H1 (cell line): ENCODE results near the gene COL5A2. TPM values are rescaled to one million over a fixed set of nuclear protein-coding genes. Genes with fewer than 3 reads are reported as not detected.
A peak's percentile ranks its signal among the peaks of the same experiment; 100 is the strongest.

ENCODE experiments used
- CTCF ChIA-PET: fragments of 300-600 bp; sonication (Branson Sonifier 250); formaldehyde crosslinking; loops from one replicate; lab custom pipeline; 2021; ENCODE audit not compliant: partially characterized antibody; lab: Charles Lee
- POLR2A ChIA-PET: fragments of 300-600 bp; sonication (Branson Sonifier 250); formaldehyde crosslinking; loops from one replicate; lab custom pipeline; 2021; ENCODE audit warnings: inconsistent platforms; ENCODE audit not compliant: partially characterized antibody; lab: Charles Lee
- DNase-seq, 2 experiments: peaks; one replicate each; pipeline versions ENCODE4 v3.0.0 to v3.0.0-alpha.2; 2010 to 2022; ENCODE audit warnings: low spot score in 2 of 2, low read depth in 1 of 2, mixed read lengths in 1 of 2
- FAIRE-seq: peaks from 2 replicates; lab custom pipeline; 2011; peaks lifted over from hg19 to GRCh38; lab: Jason Lieb, UNC
- H2AFZ ChIP-seq: 2 replicates; pipeline ENCODE4 v1.8.1; 2012; ENCODE audit warnings: low read length, inconsistent platforms
- H2AK5ac ChIP-seq: 2 replicates; pipeline ENCODE4 v1.6.1; 2013; ENCODE audit warnings: low read depth, low read length
- H2BK120ac ChIP-seq: replicated peaks from 2 replicates; pipeline ENCODE3; 2013; ENCODE audit warnings: low read depth, low read length, inconsistent platforms
- H2BK12ac ChIP-seq: 2 replicates; pipeline ENCODE4 v1.6.1; 2013; ENCODE audit warnings: low read depth, low read length
- H2BK15ac ChIP-seq: 2 replicates; pipeline ENCODE4 v1.6.1; 2013; ENCODE audit warnings: low read length
- H2BK20ac ChIP-seq: 2 replicates; pipeline ENCODE4 v1.6.1; 2013; ENCODE audit warnings: low read length
- H2BK5ac ChIP-seq: 2 replicates; pipeline ENCODE4 v1.6.1; 2013; ENCODE audit warnings: low read depth, low read length
- H3K14ac ChIP-seq: 2 replicates; pipeline ENCODE4 v1.6.1; 2013; ENCODE audit warnings: inconsistent platforms; ENCODE audit not compliant: insufficient read length
- H3K18ac ChIP-seq: 2 replicates; pipeline ENCODE4 v1.6.1; 2013; ENCODE audit warnings: low read length; ENCODE audit errors: extremely low read depth
- H3K23ac ChIP-seq: 2 replicates; pipeline ENCODE4 v1.6.1; 2013; ENCODE audit warnings: inconsistent platforms; ENCODE audit not compliant: insufficient read length
- H3K23me2 ChIP-seq: 2 replicates; pipeline ENCODE4 v1.6.1; 2013; ENCODE audit warnings: low read depth, low read length
- H3K27ac ChIP-seq: 2 replicates; pipeline ENCODE4 v1.6.1; 2011; ENCODE audit warnings: low read depth, low read length, inconsistent platforms
- H3K27me3 ChIP-seq, 4 experiments: replicated peaks in 1 of 4; 1 replicate in 1 of 4; 2 replicates in 3 of 4; pipeline versions ENCODE4 v1.6.1 to v1.8.1; 2011 to 2013; ENCODE audit warnings: low read length in 3 of 4, mild to moderate bottlenecking in 3 of 4, inconsistent platforms in 2 of 4, mixed read lengths in 2 of 4, moderate library complexity in 1 of 4; ENCODE audit not compliant: control insufficient read depth in 3 of 4, insufficient read depth in 3 of 4; ENCODE audit errors: extremely low read depth in 1 of 4
- H3K36me3 ChIP-seq, 4 experiments: 2 replicates each; pipeline versions ENCODE4 v1.6.1 to v1.8.1; 2011 to 2013; ENCODE audit warnings: mild to moderate bottlenecking in 4 of 4, low read length in 3 of 4, moderate library complexity in 2 of 4, control low read depth in 1 of 4, inconsistent platforms in 1 of 4; ENCODE audit not compliant: insufficient read depth in 4 of 4, control insufficient read depth in 2 of 4
- H3K4ac ChIP-seq: replicated peaks from 2 replicates; pipeline ENCODE3; 2013; ENCODE audit warnings: low read length, low read depth, mixed read lengths, inconsistent platforms; ENCODE audit not compliant: insufficient read length
- H3K4me1 ChIP-seq, 4 experiments: replicated peaks in 1 of 4; 1 replicate in 1 of 4; 2 replicates in 3 of 4; pipeline versions ENCODE4 v1.6.1 to v1.8.1; 2011 to 2013; ENCODE audit warnings: low read length in 3 of 4, inconsistent platforms in 2 of 4, mixed read lengths in 1 of 4; ENCODE audit not compliant: insufficient read depth in 4 of 4, control insufficient read depth in 3 of 4
- H3K4me2 ChIP-seq, 2 experiments: 2 replicates each; pipeline versions ENCODE4 v1.6.1 to v1.8.1; 2011 to 2013; ENCODE audit warnings: low read depth in 2 of 2, low read length in 2 of 2, control low read depth in 1 of 2, inconsistent platforms in 1 of 2, mild to moderate bottlenecking in 1 of 2; ENCODE audit not compliant: insufficient read depth in 1 of 2
- H3K4me3 ChIP-seq, 4 experiments: fragments of 200-600, 300-600 bp in 1 of 4; sonication (generic), shearing (Covaris generic), sonication (Bioruptor Twin) in 1 of 4; 2 replicates each; pipeline versions ENCODE4 v1.5.1 to v1.8.1; 2011 to 2016; ENCODE audit warnings: low read length in 4 of 4, low read depth in 3 of 4, control low read depth in 2 of 4, inconsistent platforms in 2 of 4, mild to moderate bottlenecking in 2 of 4, mixed read lengths in 1 of 4, moderate library complexity in 1 of 4; ENCODE audit not compliant: insufficient read depth in 2 of 4; ENCODE audit errors: extremely low read depth in 1 of 4
- H3K56ac ChIP-seq: replicated peaks from 2 replicates; pipeline ENCODE3; 2013; ENCODE audit warnings: low read depth, mild to moderate bottlenecking, mixed read lengths, low read length, inconsistent platforms; ENCODE audit not compliant: insufficient read length
- H3K79me1 ChIP-seq: 2 replicates; pipeline ENCODE4 v1.6.1; 2013; ENCODE audit warnings: low read depth, low read length, control low read depth
- H3K79me2 ChIP-seq, 2 experiments: 2 replicates each; pipeline versions ENCODE4 v1.6.1 to v1.8.1; 2012 to 2013; ENCODE audit warnings: low read length in 2 of 2, mild to moderate bottlenecking in 2 of 2, inconsistent platforms in 1 of 2; ENCODE audit not compliant: insufficient read depth in 2 of 2, control insufficient read depth in 1 of 2
- H3K9ac ChIP-seq, 4 experiments: replicated peaks in 1 of 4; 1 replicate in 1 of 4; 2 replicates in 3 of 4; pipeline versions ENCODE4 v1.6.1 to v1.8.1; 2011 to 2013; ENCODE audit warnings: low read depth in 3 of 4, low read length in 3 of 4, control low read depth in 2 of 4, mild to moderate bottlenecking in 2 of 4, moderate library complexity in 2 of 4, inconsistent platforms in 1 of 4; ENCODE audit errors: extremely low read depth in 1 of 4
- H3K9me3 ChIP-seq, 2 experiments: 2 replicates each; pipeline versions ENCODE4 v1.6.1 to v1.8.1; 2012 to 2013; ENCODE audit warnings: mild to moderate bottlenecking in 2 of 2, moderate library complexity in 2 of 2, control low read depth in 1 of 2, inconsistent platforms in 1 of 2, low read depth in 1 of 2, low read length in 1 of 2, mixed read lengths in 1 of 2; ENCODE audit not compliant: insufficient read depth in 2 of 2
- H4K20me1 ChIP-seq, 2 experiments: replicated peaks in 1 of 2; 2 replicates each; pipeline versions ENCODE3 to v1.8.1; 2011 to 2013; ENCODE audit warnings: inconsistent platforms in 2 of 2, low read length in 2 of 2, mild to moderate bottlenecking in 1 of 2; ENCODE audit not compliant: insufficient read depth in 2 of 2, control insufficient read depth in 1 of 2
- H4K5ac ChIP-seq: 2 replicates; pipeline ENCODE4 v1.6.1; 2013; ENCODE audit warnings: low read length, low read depth, mixed read lengths, inconsistent platforms; ENCODE audit not compliant: insufficient read length
- H4K8ac ChIP-seq: 2 replicates; pipeline ENCODE4 v1.8.0; 2013; ENCODE audit warnings: mild to moderate bottlenecking, moderate library complexity, low read length, inconsistent platforms; ENCODE audit not compliant: insufficient read depth; ENCODE audit errors: extremely low read depth
- H4K91ac ChIP-seq: replicated peaks from 2 replicates; pipeline ENCODE3; 2013; ENCODE audit warnings: low read length, mixed read lengths, inconsistent platforms; ENCODE audit not compliant: insufficient read length
- ASH2L ChIP-seq: fragments of 200-600, 300-600 bp; sonication (generic); IDR thresholded peaks from one replicate; pipeline ENCODE4 v1.7.1; 2017; ENCODE audit warnings: low read length
- BCL11A ChIP-seq, 2 experiments: IDR thresholded peaks; one replicate each; pipeline ENCODE4 v1.6.1; 2011; ENCODE audit warnings: low read depth in 2 of 2, low read length in 2 of 2, mild to moderate bottlenecking in 2 of 2
- CHD2 ChIP-seq: IDR thresholded peaks from 2 replicates; pipeline ENCODE4 v1.6.1; 2012; ENCODE audit warnings: low read length, improper control_type of control experiment
- FOSL1 ChIP-seq: IDR thresholded peaks from 2 replicates; pipeline ENCODE4 v1.6.1; 2011; ENCODE audit warnings: mild to moderate bottlenecking, low read depth, low read length, moderate library complexity; ENCODE audit not compliant: insufficient read depth
- RAD21 ChIP-seq, 2 experiments: IDR thresholded peaks in 1 of 2; conservative IDR thresholded peaks in 1 of 2; 2 replicates each; pipeline ENCODE4 v1.6.1; 2011; ENCODE audit warnings: low read depth in 2 of 2, low read length in 2 of 2, improper control_type of control experiment in 1 of 2, inconsistent platforms in 1 of 2, mild to moderate bottlenecking in 1 of 2, moderate library complexity in 1 of 2
- WGBS, 2 experiments: shearing (Covaris generic) in 1 of 2; methylation state at CpG; one replicate each; pipeline versions ENCODE4 v1.1.6 to v1.1.7; 2013 to 2015; ENCODE audit warnings: low lambda C conversion rate in 2 of 2, mixed read lengths in 2 of 2, inconsistent platforms in 1 of 2, low coverage in 1 of 2, missing lambda C conversion rate in 1 of 2; ENCODE audit not compliant: insufficient replicate concordance in 2 of 2, insufficient coverage in 1 of 2, insufficient read length in 1 of 2; ENCODE audit errors: extremely low coverage in 1 of 2, missing lambda C conversion rate in 1 of 2; 5-methylcytosine and 5-hydroxymethylcytosine counted together
- polyA plus RNA-seq, 7 experiments: library from polyadenylated mRNA; depleted of rRNA in 3 of 7; stranded (reverse) in 5 of 7; unstranded in 2 of 7; fragments of >200 nt in 5 of 7; fragments of 200-250 nt in 2 of 7; gene quantifications; 1 replicate in 5 of 7; 2 replicates in 1 of 7; 4 replicates in 1 of 7; pipeline versions ENCODE4 v1.2.1 to v1.2.3, GENCODE V29; 2011 to 2013; ENCODE audit warnings: missing spikeins in 2 of 7, mixed read lengths in 2 of 7
- total RNA-seq: library from RNA; stranded (reverse); fragmentation: NEBNext Ultra II Directional; extraction: Animal tissue kit (Norgen Biotek cat#: 25700); gene quantifications from 2 replicates; pipeline ENCODE4 v1.2.1, GENCODE V29; 2021
- TF ChIP-seq, protein P1 (sequence below), 3 experiments: IDR thresholded peaks; 1 replicate in 2 of 3; 2 replicates in 1 of 3; pipeline versions ENCODE4 v1.5.1 to v1.6.1; 2011; ENCODE audit warnings: low read length in 3 of 3, mild to moderate bottlenecking in 3 of 3, inconsistent platforms in 2 of 3, low read depth in 1 of 3, moderate library complexity in 1 of 3; ENCODE audit not compliant: insufficient read depth in 1 of 3; ENCODE audit errors: control extremely low read depth in 1 of 3

Gene COL5A2
- total and polyA plus RNA-seq, 2 of the 8 experiments (the other 6 are each of a cell fraction or from before 2014, with no cell fraction given): 4.7 to 24.2 TPM

DNA sequence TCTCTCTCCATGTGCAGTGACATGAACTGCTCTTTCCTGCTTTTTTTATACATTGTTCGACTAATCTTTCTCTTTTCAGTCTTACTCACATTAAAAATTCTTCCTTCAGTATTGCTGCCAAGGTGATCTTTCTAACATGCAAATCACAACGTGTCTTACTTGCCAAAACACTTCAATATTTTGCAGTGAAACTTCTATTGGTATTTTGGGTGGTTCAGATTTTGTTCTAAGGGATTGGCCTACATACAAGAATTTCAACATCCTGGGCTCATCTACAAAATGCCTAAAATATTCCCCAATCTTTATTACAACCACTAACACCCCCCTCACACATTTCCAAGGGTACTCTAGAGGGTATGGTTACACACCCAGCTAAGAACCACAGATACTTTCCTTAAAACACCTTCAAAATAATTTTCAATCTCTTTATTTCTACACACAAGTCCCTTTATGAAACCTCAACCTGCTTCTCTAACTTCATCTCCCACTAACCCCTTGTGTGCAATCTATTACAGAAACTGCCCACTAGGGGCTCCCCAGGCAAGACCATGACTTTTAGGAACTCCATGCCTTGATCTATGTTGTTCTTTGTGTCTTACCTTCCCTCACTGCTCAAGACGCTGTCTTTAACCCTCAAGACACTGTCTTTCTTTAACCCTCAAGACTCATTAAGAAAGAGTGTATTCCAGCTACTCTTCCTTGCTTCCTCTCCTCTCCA lies 154.5 kb downstream of the COL5A2 start:
- H3K36me3 ChIP-seq: no peaks in the 10 kb centered on the region
- H3K4ac ChIP-seq: no peak overlapping the region
- FAIRE-seq: no peak
- ChIA-PET CTCF (interaction anchor here (0.6 to 2.8 kb wide), 21 partner anchors 8 to 434 kb away, joined by 3 to 12 read pairs (median 3); no protein-coding TSS in a partner anchor), POLR2A (no interaction called here)
- H3K4me3 ChIP-seq: no peak overlapping the region
- H3K23me2 ChIP-seq: no peaks in the 10 kb centered on the region
- peak overlapping the region; percentile 43; the same call in 1 of the 2 replicates for H2AFZ ChIP-seq
- H4K5ac ChIP-seq: no peak overlapping the region
- H3K56ac ChIP-seq: no peak overlapping the region
- H2BK20ac ChIP-seq: no peak overlapping the region
- H4K20me1 ChIP-seq: no peaks in the 10 kb centered on the region
- H3K14ac ChIP-seq: no peak overlapping the region
- H3K27ac ChIP-seq: no peak overlapping the region
- TF ChIP-seq FOSL1 (no peak), RAD21 (IDR thresholded peaks at IDR 0.05 in 1 of 2, conservative IDR thresholded peaks at IDR 0.05 in 1 of 2; ENCODE audit: low read depth in 2 of 2, low read length in 2 of 2) (peak; percentile 64 to 69), CHD2 (no peak), ASH2L (no peak), BCL11A (IDR thresholded peaks at IDR 0.05; ENCODE audit: low read depth in 2 of 2, low read length in 2 of 2) (no peak)
- TF ChIP-seq, protein P1, sequence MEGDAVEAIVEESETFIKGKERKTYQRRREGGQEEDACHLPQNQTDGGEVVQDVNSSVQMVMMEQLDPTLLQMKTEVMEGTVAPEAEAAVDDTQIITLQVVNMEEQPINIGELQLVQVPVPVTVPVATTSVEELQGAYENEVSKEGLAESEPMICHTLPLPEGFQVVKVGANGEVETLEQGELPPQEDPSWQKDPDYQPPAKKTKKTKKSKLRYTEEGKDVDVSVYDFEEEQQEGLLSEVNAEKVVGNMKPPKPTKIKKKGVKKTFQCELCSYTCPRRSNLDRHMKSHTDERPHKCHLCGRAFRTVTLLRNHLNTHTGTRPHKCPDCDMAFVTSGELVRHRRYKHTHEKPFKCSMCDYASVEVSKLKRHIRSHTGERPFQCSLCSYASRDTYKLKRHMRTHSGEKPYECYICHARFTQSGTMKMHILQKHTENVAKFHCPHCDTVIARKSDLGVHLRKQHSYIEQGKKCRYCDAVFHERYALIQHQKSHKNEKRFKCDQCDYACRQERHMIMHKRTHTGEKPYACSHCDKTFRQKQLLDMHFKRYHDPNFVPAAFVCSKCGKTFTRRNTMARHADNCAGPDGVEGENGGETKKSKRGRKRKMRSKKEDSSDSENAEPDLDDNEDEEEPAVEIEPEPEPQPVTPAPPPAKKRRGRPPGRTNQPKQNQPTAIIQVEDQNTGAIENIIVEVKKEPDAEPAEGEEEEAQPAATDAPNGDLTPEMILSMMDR (IDR thresholded peaks at IDR 0.05; ENCODE audit: control extremely low read depth in 1 of 3, insufficient read depth in 1 of 3, low read depth in 1 of 3, low read length in 3 of 3): peak in 2 of 3 experiments; percentile 59 to 84; a peak in 3 of 4 replicates
- H3K4me2 ChIP-seq: no peak overlapping the region
- no peak overlapping the region for H2BK5ac ChIP-seq
- H3K18ac ChIP-seq: no peak overlapping the region
- no peaks in the 10 kb centered on the region for H3K79me2 ChIP-seq
- H4K8ac ChIP-seq: no peak overlapping the region
- H2BK15ac ChIP-seq: no peak overlapping the region
- no peak overlapping the region for H4K91ac ChIP-seq
- H2BK12ac ChIP-seq: no peak overlapping the region
- no peaks in the 10 kb centered on the region for H3K9me3 ChIP-seq
- WGBS, 2 experiments: 76% methylated on average over 3 of the region's 3 CpGs; no CpG with 5 or more reads in 1 of the 2 experiments
- H3K9ac ChIP-seq: no peak overlapping the region
- DNase-seq: peak in 1 of 2 experiments; percentile 7
- no peak overlapping the region for H2BK120ac ChIP-seq
- no peaks in the 10 kb centered on the region for H3K79me1 ChIP-seq
- no peak overlapping the region for H3K23ac ChIP-seq
- no peaks in the 10 kb centered on the region for H3K27me3 ChIP-seq
- no peak overlapping the region for H2AK5ac ChIP-seq
- H3K4me1 ChIP-seq: no peaks in the 10 kb centered on the region
